GM21526 (cell line): ENCODE data around the gene MAP7.
"Not testable (repeated sequence)": the region's sequence is repeated elsewhere in the genome, so short reads cannot be mapped to it uniquely, and the experiment has no call there.

ENCODE experiments used
- ATAC-seq: cut with Tn5 transposase; IDR thresholded peaks from one replicate; pipeline ENCODE4 v1.9.1; 2021; ENCODE audit warnings: moderate library complexity; ENCODE audit not compliant: unreplicated experiment, low FRiP score

Gene MAP7

GRCh38 chr6:136318676-136319075 lies 231.5 kb downstream of the MAP7 start:
- ATAC-seq, result no peak

- ATAC-seq, result no peak
Observed at GRCh38 chr6:136317971-136318370, 232.3 kb downstream of the MAP7 start.

GRCh38 chr6:136317021-136317694 lies 233.1 kb downstream of the MAP7 start:
- peak; percentile 68 for ATAC-seq

GRCh38 chr6:136315594-136315993 lies 234.6 kb downstream of the MAP7 start:
- no peak for ATAC-seq

GRCh38 chr6:136312975-136313374 lies 237.2 kb downstream of the MAP7 start:
- no peak for ATAC-seq

GRCh38 chr6:136309729-136310311 lies 240.4 kb downstream of the MAP7 start:
- no peak for ATAC-seq

GRCh38 chr6:136309171-136309570 lies 241.1 kb downstream of the MAP7 start:
- ATAC-seq, result no peak

- not testable (repeated sequence) for ATAC-seq
Observed at GRCh38 chr6:136308469-136308868, 241.8 kb downstream of the MAP7 start.

GRCh38 chr6:136307351-136307750 lies 242.9 kb downstream of the MAP7 start:
- ATAC-seq, result no peak

GRCh38 chr6:136306466-136306865 lies 243.8 kb downstream of the MAP7 start:
- ATAC-seq, result no peak

- ATAC-seq, result no peak
Observed at GRCh38 chr6:136304410-136304809, 245.8 kb downstream of the MAP7 start.

GRCh38 chr6:136303516-136303915 lies 246.7 kb downstream of the MAP7 start:
- ATAC-seq, result no peak

- ATAC-seq, result no peak
Observed at GRCh38 chr6:136294621-136295020, 255.6 kb downstream of the MAP7 start.
